GM23338 (cell line): ENCODE measurements around the gene SNN. TPM values are rescaled to one million over a fixed set of nuclear protein-coding genes. Genes with fewer than 3 reads are reported as not detected.

Experiments used
- CREB1 ChIP-seq: fragments of 250-450 bp; sonication (Bioruptor Pico); IDR thresholded peaks from 2 replicates; pipeline ENCODE4 v1.5.0; 2020; ENCODE audit warnings: low read depth, mild to moderate bottlenecking, moderate library complexity
- EZH2 ChIP-seq: fragments of 200-600 bp; sonication (generic); IDR thresholded peaks from one replicate; pipeline ENCODE4 v1.8.0; 2017; ENCODE audit warnings: antibody characterized with exemption, mild to moderate bottlenecking, low read depth; ENCODE audit not compliant: unreplicated experiment
- STAT1 ChIP-seq: IDR thresholded peaks from one replicate; pipeline ENCODE4 v1.6.1; 2016; ENCODE audit warnings: antibody characterized with exemption; ENCODE audit not compliant: unreplicated experiment
- ZNF114 ChIP-seq: fragments of 250-450 bp; sonication (Bioruptor Pico); IDR thresholded peaks from 2 replicates; pipeline ENCODE4 v1.5.0; 2020; ENCODE audit warnings: mild to moderate bottlenecking, moderate library complexity
- ZNF462 ChIP-seq: fragments of 250-450 bp; sonication (Bioruptor Pico); IDR thresholded peaks from 2 replicates; pipeline ENCODE4 v1.5.0; 2020; ENCODE audit warnings: mild to moderate bottlenecking, moderate library complexity
- polyA plus RNA-seq: library from polyadenylated mRNA; unstranded; fragments of >200 nt; fragmentation: Nextera tagmentation; extraction: Ambion mirVana; gene quantifications from 2 replicates; pipeline ENCODE4 v1.2.1, GENCODE V29; 2016
- total RNA-seq: library from RNA; depleted of rRNA; stranded (reverse); fragments of >200 nt; shearing (Covaris generic); gene quantifications from 2 replicates; pipeline ENCODE4 v1.2.3, GENCODE V29; 2014
- TF ChIP-seq, protein P1 (sequence below): IDR thresholded peaks from one replicate; pipeline ENCODE4 v1.6.1; 2018; ENCODE audit warnings: antibody characterized with exemption; ENCODE audit not compliant: unreplicated experiment

The SNN gene
- total and polyA plus RNA-seq, 2 experiments from 2014 or later = 19.0 to 63.3 TPM

- TF ChIP-seq ZNF462 (CRISPR knock-in tag) = no peak
- no peak for TF ChIP-seq CREB1 (CRISPR knock-in tag)
- TF ChIP-seq ZNF114 (CRISPR knock-in tag) = no peak
- TF ChIP-seq, protein P1, sequence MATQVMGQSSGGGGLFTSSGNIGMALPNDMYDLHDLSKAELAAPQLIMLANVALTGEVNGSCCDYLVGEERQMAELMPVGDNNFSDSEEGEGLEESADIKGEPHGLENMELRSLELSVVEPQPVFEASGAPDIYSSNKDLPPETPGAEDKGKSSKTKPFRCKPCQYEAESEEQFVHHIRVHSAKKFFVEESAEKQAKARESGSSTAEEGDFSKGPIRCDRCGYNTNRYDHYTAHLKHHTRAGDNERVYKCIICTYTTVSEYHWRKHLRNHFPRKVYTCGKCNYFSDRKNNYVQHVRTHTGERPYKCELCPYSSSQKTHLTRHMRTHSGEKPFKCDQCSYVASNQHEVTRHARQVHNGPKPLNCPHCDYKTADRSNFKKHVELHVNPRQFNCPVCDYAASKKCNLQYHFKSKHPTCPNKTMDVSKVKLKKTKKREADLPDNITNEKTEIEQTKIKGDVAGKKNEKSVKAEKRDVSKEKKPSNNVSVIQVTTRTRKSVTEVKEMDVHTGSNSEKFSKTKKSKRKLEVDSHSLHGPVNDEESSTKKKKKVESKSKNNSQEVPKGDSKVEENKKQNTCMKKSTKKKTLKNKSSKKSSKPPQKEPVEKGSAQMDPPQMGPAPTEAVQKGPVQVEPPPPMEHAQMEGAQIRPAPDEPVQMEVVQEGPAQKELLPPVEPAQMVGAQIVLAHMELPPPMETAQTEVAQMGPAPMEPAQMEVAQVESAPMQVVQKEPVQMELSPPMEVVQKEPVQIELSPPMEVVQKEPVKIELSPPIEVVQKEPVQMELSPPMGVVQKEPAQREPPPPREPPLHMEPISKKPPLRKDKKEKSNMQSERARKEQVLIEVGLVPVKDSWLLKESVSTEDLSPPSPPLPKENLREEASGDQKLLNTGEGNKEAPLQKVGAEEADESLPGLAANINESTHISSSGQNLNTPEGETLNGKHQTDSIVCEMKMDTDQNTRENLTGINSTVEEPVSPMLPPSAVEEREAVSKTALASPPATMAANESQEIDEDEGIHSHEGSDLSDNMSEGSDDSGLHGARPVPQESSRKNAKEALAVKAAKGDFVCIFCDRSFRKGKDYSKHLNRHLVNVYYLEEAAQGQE = no peak
- no peak for TF ChIP-seq STAT1
- no peak for TF ChIP-seq EZH2
Measured at GRCh38 chr16:11638140-11638539, 30.1 kb upstream of the SNN start (continued).
